ENCODE measurements around the gene ZNF747. TPM values are rescaled to one million over a fixed set of nuclear protein-coding genes. Genes with fewer than 3 reads are reported as not detected.
A peak's percentile ranks its signal among the peaks of the same experiment; 100 is the strongest.

ZNF747 gene
- total RNA-seq, 1 experiment from 2014 or later: 8.9 TPM

DNA sequence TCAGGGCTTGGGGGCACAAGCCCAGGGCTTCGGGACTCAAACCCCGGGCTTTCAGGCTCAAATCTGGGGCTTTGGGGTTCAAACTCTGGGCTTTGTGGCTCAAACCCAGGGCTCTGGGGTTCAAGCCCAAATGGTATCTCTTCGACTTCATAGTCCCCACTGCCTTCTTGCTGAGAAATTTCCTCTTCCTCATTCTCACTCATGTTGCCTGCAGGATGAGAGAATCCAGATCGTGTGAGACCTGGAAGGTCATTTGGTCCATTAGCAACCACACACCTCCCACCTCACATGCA, 8.9 kb downstream of the ZNF747 start:
- POLR2A ChIA-PET (ENCODE audit: unreplicated experiment): no interaction called here
- peak overlapping the region; percentile 71; the same call in 1 of the 2 replicates for H2AFZ ChIP-seq (ENCODE audit: low read length)

DNA sequence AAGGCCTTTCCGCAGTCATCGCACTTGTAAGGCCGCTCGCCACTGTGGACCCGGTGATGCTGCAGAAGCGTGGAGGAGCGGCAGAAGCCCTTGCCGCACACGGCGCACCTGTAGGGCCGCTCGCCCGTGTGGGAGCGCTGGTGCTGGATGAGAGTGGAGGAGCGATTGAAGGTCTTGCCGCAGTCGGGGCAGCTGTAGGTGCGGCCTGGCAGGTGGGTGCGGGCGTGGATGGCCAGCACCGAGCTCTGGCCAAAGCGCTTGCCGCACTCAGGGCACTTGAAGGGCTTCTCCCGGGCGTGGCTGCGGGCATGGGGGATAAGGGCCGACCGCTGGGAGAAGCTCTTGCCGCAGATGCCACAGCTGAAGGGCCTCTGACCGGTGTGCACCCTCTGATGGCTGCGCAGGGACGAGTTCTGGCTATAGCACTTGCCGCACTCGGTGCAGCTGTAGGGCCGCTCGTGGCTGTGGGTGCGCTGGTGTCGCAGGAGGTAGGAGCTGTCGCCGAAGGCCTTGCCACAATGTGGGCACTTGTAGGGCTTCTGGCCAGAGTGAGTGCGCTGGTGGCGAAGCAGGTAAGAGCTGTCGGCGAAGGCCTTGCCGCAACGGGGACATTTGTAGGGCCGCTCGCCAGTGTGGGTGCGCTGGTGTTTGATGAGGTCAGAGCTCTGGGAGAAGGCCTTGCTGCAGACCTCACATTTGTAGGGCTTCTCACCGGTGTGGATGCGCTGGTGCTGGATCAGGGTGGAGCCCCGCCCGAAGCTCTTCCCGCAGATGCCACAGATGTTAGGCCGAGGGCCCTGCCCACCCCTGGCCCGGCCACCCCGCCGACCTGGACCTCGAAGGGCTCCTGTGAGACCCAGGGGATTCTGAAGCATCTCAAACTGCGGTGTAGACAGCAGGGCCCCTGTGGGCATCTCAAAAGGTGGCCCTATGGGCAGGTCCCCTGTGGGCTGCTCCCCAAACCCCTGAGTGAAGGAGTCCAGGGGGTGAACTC, 9.8 kb downstream of the ZNF747 start:
- no peak for DNase-seq
- H3F3A ChIP-seq (ENCODE audit: low read length, unreplicated experiment): no peaks in the 10 kb centered on the region
- no peaks in the 10 kb centered on the region for H4K20me1 ChIP-seq (ENCODE audit: low read length)
- peaks cover 7% of the 10 kb centered on the region for H3K4me1 ChIP-seq (ENCODE audit: insufficient read depth, low read length)
- H3K27ac ChIP-seq (ENCODE audit: low read length): no peak overlapping the region
- H3K9me3 ChIP-seq (ENCODE audit: low read length): no peaks in the 10 kb centered on the region
- H2AFZ ChIP-seq (ENCODE audit: low read length): no peak overlapping the region
- no peaks in the 10 kb centered on the region for H3K9me2 ChIP-seq (replicated peaks; ENCODE audit: low read length)
- H3K79me2 ChIP-seq (ENCODE audit: low read length): peaks cover 8% of the 10 kb centered on the region
- no peaks in the 10 kb centered on the region for H3K27me3 ChIP-seq (ENCODE audit: low read length)
- no peak overlapping the region for H3K4me3 ChIP-seq (ENCODE audit: low read length)
- no peak for TF ChIP-seq EZH2phosphoT487 (IDR thresholded peaks at IDR 0.05; ENCODE audit: borderline replicate concordance, low read length)
- TF ChIP-seq CTCF (conservative IDR thresholded peaks at IDR 0.05; ENCODE audit: low read depth, low read length): no peak
- TF ChIP-seq EZH2 (IDR thresholded peaks at IDR 0.05; ENCODE audit: low read length, unreplicated experiment): no peak
- intact Hi-C loops (cut with micrococcal nuclease): loop anchor here (10.0 kb wide), 2 partner anchors 80 to 110 kb away; partner anchors contain the start of gene SEPHS2
- H3K36me3 ChIP-seq (ENCODE audit: low read depth, low read length): no peaks in the 10 kb centered on the region
- H3K4me2 ChIP-seq (ENCODE audit: low read length): peak overlapping the region; percentile 94; the same call in 1 of the 2 replicates
- CTCF ChIA-PET: no interaction called here
- no TSS peak for BruUV-seq (replicated peaks)
- ATAC-seq: no peak
- no peak overlapping the region for H3K9ac ChIP-seq (ENCODE audit: low read length)
- POLR2A ChIA-PET (ENCODE audit: unreplicated experiment): no interaction called here

More for the DNA sequence above, 8.9 kb downstream of the ZNF747 start:
- Histone ChIP-seq H3K9me2 (replicated peaks; ENCODE audit: low read length) (no peaks in the 10 kb centered on the region), H3K9ac (ENCODE audit: low read length) (peak overlapping the region; percentile 95), H3F3A (ENCODE audit: low read length, unreplicated experiment) (no peaks in the 10 kb centered on the region), H3K27ac (ENCODE audit: low read length) (no peak overlapping the region), H3K79me2 (ENCODE audit: low read length) (peaks cover 8% of the 10 kb centered on the region), H3K4me3 (ENCODE audit: low read length) (peak overlapping the region; percentile 89), H3K9me3 (ENCODE audit: low read length) (no peaks in the 10 kb centered on the region), H3K4me1 (ENCODE audit: insufficient read depth, low read length) (peaks cover 7% of the 10 kb centered on the region), H4K20me1 (ENCODE audit: low read length) (no peaks in the 10 kb centered on the region), H3K27me3 (ENCODE audit: low read length) (no peaks in the 10 kb centered on the region), H3K36me3 (ENCODE audit: low read depth, low read length) (no peaks in the 10 kb centered on the region), H3K4me2 (ENCODE audit: low read length) (peak overlapping the region; percentile 94)
- TF ChIP-seq EZH2 (IDR thresholded peaks at IDR 0.05; ENCODE audit: low read length, unreplicated experiment): no peak
- TF ChIP-seq EZH2phosphoT487 (IDR thresholded peaks at IDR 0.05; ENCODE audit: borderline replicate concordance, low read length): no peak
- TF ChIP-seq CTCF (conservative IDR thresholded peaks at IDR 0.05; ENCODE audit: low read depth, low read length): no peak
- CTCF ChIA-PET: no interaction called here
- intact Hi-C loops (cut with micrococcal nuclease): loop anchor here (10.0 kb wide), 2 partner anchors 81 to 109 kb away; partner anchors contain the start of gene SEPHS2
- ATAC-seq: no peak
- BruUV-seq (replicated peaks): TSS peak; percentile 53
- no peak for DNase-seq
